HepG2 (cell line): ENCODE results near the gene TBC1D22A. TPM values are rescaled to one million over a fixed set of nuclear protein-coding genes. Genes with fewer than 3 reads are reported as not detected.

Source experiments
- EEA1 ChIP-seq: sonication (generic); formaldehyde crosslinking; IDR thresholded peaks from 2 replicates; pipeline ENCODE4 v1.5.1; 2020; ENCODE audit warnings: mild to moderate bottlenecking, missing genetic modification reagents, borderline replicate concordance
- NR2F6 ChIP-seq, 2 experiments: IDR thresholded peaks; 2 replicates each; pipeline ENCODE4 v1.6.1; 2016; ENCODE audit warnings: antibody characterized with exemption in 1 of 2, mild to moderate bottlenecking in 1 of 2
- ZFY ChIP-seq: sonication (generic); formaldehyde crosslinking; IDR thresholded peaks from 2 replicates; pipeline ENCODE4 v1.4.0; 2020; ENCODE audit warnings: missing genetic modification reagents
- polyA plus RNA-seq, 8 experiments: library from polyadenylated mRNA; depleted of rRNA in 3 of 8; stranded (reverse) in 7 of 8; unstranded in 1 of 8; fragments of >200 nt; fragmentation: Illumina TruSeq in 4 of 8; extraction: Trizol in 4 of 8; gene quantifications; 2 replicates each; pipeline versions ENCODE4 v1.2.1 to v1.2.3, GENCODE V29; 2011 to 2016; ENCODE audit warnings: low read depth in 4 of 8, missing spikeins in 1 of 8, mixed read lengths in 1 of 8; ENCODE audit not compliant: insufficient read depth in 1 of 8
- total RNA-seq, 5 experiments: library from RNA; depleted of rRNA; stranded (reverse); fragments of >200 nt; fragmentation: Illumina TruSeq; extraction: Trizol; gene quantifications; 2 replicates each; pipeline ENCODE4 v1.2.3, GENCODE V29; 2016; ENCODE audit warnings: low read depth in 1 of 5
- TF ChIP-seq, protein P1 (sequence below): sonication (generic); formaldehyde crosslinking; IDR thresholded peaks from one replicate; pipeline ENCODE4 v1.5.1; 2020; ENCODE audit warnings: mild to moderate bottlenecking, missing genetic modification reagents; ENCODE audit errors: not compliant biosample characterization

Gene TBC1D22A
- total and polyA plus RNA-seq, 2 of the 13 experiments (the other 11 are each of a cell fraction or from before 2014, with no cell fraction given): 17.3 to 18.0 TPM

DNA sequence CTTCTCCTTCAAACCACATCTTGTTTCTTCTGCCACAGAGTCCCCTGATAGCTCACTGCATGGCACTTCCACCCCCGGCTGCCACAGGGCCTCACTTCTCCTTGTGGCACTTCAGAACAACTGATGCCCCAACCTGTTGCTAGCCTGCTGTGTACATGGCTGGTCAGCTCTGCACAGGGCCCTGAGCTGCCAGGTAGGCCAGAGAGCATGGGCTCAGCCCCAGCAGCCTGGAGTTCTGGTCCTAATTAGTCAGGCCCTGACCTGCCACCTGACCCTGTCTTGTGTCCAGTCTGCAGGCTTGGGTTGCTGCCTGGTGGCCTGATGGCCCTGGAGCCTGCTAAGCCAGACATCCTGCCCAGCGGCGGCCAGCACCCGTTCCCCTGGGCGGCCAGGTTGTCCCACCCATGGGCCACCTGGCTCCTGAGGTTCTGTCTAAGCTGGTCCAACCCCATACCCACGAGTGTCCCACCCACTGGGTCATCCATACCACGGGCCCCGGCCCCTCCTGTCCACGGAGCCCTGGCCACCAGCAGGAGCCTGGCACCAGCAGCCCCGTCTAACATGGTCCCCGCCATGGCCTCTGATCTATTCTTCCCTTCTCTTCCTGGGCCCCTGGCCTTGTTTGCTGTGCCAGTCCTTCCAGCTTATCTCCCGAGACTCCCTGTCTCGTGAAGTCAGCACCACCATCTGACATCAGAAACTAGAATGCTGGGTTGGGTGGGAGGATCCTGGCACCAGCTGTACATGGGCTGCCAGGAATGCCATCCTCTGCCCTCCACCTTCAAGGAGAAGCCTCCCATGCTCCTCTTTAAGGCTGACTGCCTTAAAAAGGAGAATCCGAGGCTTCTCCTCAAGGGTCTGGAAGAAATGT is 21.3 kb upstream of the TBC1D22A start (continued):
- TF ChIP-seq ZFY (CRISPR knock-in tag) (0 out of 2 replicates have a peak, but pooled peaks have one; percentile 9), EEA1 (0 out of 2 replicates have a peak, but pooled peaks have one; percentile 38), NR2F6 (IDR thresholded peaks at IDR 0.05) (no peak), NR2F6 (CRISPR knock-in tag; IDR thresholded peaks at IDR 0.05) (peak; percentile 10; the same call in 1 of the 2 replicates)
- TF ChIP-seq, protein P1, sequence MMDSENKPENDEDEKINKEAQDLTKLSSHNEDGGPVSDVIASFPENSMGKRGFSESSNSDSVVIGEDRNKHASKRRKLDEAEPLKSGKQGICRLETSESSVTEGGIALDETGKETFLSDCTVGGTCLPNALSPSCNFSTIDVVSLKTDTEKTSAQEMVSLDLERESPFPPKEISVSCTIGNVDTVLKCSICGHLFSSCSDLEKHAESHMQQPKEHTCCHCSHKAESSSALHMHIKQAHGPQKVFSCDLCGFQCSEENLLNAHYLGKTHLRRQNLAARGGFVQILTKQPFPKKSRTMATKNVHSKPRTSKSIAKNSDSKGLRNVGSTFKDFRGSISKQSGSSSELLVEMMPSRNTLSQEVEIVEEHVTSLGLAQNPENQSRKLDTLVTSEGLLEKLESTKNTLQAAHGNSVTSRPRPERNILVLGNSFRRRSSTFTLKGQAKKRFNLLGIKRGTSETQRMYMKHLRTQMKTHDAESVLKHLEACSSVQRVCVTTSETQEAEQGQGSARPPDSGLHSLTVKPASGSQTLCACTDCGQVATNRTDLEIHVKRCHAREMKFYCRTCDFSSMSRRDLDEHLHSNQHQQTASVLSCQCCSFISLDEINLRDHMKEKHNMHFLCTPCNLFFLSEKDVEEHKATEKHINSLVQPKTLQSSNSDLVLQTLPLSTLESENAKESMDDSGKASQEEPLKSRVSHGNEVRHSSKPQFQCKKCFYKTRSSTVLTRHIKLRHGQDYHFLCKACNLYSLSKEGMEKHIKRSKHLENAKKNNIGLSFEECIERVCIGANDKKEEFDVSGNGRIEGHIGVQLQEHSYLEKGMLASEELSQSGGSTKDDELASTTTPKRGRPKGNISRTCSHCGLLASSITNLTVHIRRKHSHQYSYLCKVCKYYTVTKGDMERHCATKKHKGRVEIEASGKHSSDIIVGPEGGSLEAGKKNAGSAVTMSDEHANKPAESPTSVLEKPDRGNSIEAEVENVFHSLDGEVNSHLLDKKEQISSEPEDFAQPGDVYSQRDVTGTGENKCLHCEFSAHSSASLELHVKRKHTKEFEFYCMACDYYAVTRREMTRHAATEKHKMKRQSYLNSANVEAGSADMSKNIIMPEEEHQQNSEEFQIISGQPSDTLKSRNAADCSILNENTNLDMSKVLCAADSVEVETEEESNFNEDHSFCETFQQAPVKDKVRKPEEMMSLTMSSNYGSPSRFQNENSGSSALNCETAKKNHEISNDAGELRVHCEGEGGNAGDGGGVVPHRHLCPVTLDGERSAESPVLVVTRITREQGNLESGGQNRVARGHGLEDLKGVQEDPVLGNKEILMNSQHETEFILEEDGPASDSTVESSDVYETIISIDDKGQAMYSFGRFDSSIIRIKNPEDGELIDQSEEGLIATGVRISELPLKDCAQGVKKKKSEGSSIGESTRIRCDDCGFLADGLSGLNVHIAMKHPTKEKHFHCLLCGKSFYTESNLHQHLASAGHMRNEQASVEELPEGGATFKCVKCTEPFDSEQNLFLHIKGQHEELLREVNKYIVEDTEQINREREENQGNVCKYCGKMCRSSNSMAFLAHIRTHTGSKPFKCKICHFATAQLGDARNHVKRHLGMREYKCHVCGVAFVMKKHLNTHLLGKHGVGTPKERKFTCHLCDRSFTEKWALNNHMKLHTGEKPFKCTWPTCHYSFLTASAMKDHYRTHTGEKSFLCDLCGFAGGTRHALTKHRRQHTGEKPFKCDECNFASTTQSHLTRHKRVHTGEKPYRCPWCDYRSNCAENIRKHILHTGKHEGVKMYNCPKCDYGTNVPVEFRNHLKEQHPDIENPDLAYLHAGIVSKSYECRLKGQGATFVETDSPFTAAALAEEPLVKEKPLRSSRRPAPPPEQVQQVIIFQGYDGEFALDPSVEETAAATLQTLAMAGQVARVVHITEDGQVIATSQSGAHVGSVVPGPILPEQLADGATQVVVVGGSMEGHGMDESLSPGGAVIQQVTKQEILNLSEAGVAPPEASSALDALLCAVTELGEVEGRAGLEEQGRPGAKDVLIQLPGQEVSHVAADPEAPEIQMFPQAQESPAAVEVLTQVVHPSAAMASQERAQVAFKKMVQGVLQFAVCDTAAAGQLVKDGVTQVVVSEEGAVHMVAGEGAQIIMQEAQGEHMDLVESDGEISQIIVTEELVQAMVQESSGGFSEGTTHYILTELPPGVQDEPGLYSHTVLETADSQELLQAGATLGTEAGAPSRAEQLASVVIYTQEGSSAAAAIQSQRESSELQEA (CRISPR knock-in tag): no peak
- TF ChIP-seq, all 625 proteins: peak for 10
